GM12878 (cell line): ENCODE measurements around the gene ACVR1B. TPM values are rescaled to one million over a fixed set of nuclear protein-coding genes. Genes with fewer than 3 reads are reported as not detected.

ENCODE experiments used
- ATF7 ChIP-seq: fragments of 450-650 bp; IDR thresholded peaks from 2 replicates; pipeline ENCODE4 v1.6.1; 2016; ENCODE audit warnings: low read depth, mild to moderate bottlenecking
- BCL11A ChIP-seq: IDR thresholded peaks from 2 replicates; pipeline ENCODE4 v1.6.1; 2011; ENCODE audit warnings: low read depth, low read length
- BHLHE40 ChIP-seq, 2 experiments: fragments of 450-650 bp in 1 of 2; IDR thresholded peaks; 2 replicates each; pipeline ENCODE4 v1.6.1; 2011 to 2017; ENCODE audit warnings: low read depth in 2 of 2, borderline replicate concordance in 1 of 2, improper control_type of control experiment in 1 of 2, low read length in 1 of 2, mild to moderate bottlenecking in 1 of 2
- DPF2 ChIP-seq: fragments of 450-650 bp; IDR thresholded peaks from 2 replicates; pipeline ENCODE4 v1.6.1; 2017; ENCODE audit warnings: mild to moderate bottlenecking
- EGR1 ChIP-seq, 2 experiments: IDR thresholded peaks; 1 replicate in 1 of 2; 2 replicates in 1 of 2; pipeline ENCODE4 v1.6.1; 2011 to 2012; ENCODE audit warnings: low read depth in 2 of 2, low read length in 2 of 2, borderline replicate concordance in 1 of 2, mild to moderate bottlenecking in 1 of 2, moderate library complexity in 1 of 2
- EP300 ChIP-seq, 2 experiments: fragments of 150-350 bp in 1 of 2; IDR thresholded peaks; 2 replicates each; pipeline ENCODE4 v1.6.1; 2011 to 2012; ENCODE audit warnings: low read depth in 2 of 2, low read length in 2 of 2, borderline replicate concordance in 1 of 2, improper control_type of control experiment in 1 of 2, inconsistent platforms in 1 of 2; ENCODE audit not compliant: control insufficient read depth in 1 of 2
- HCFC1 ChIP-seq: fragments of 150-350 bp; IDR thresholded peaks from 2 replicates; pipeline ENCODE4 v1.6.1; 2014; ENCODE audit warnings: low read length
- IKZF1 ChIP-seq: fragments of 450-650 bp; conservative IDR thresholded peaks from 2 replicates; pipeline ENCODE4 v1.6.1; 2017; ENCODE audit warnings: antibody characterized with exemption, mild to moderate bottlenecking
- IKZF2 ChIP-seq, 2 experiments: fragments of 450-650 bp; IDR thresholded peaks; 2 replicates each; pipeline ENCODE4 v1.6.1; 2017; ENCODE audit warnings: mild to moderate bottlenecking in 2 of 2, moderate library complexity in 2 of 2
- MEF2B ChIP-seq: fragments of 450-650 bp; IDR thresholded peaks from 2 replicates; pipeline ENCODE4 v1.6.1; 2018; ENCODE audit warnings: mild to moderate bottlenecking, moderate library complexity; ENCODE audit not compliant: partially characterized antibody, poor library complexity, severe bottlenecking
- NBN ChIP-seq: fragments of 450-650 bp; IDR thresholded peaks from 2 replicates; pipeline ENCODE4 v1.6.1; 2016
- polyA plus RNA-seq, 11 experiments: library from polyadenylated mRNA; depleted of rRNA in 4 of 11; unstranded in 6 of 11; stranded (reverse) in 5 of 11; fragments of >200 nt; fragmentation: Nextera tagmentation in 4 of 11; fragmentation: Illumina TruSeq in 1 of 11; extraction: Ambion mirVana in 4 of 11; extraction: Trizol in 1 of 11; gene quantifications; 1 replicate in 1 of 11; 2 replicates in 10 of 11; pipeline versions ENCODE4 v1.2.1 to v1.2.3, GENCODE V29; 2011 to 2016; ENCODE audit warnings: inconsistent platforms in 2 of 11, missing spikeins in 2 of 11, low read depth in 1 of 11
- total RNA-seq, 4 experiments: library from RNA; depleted of rRNA in 3 of 4; stranded (reverse); fragments of >200 nt in 3 of 4; fragmentation: Illumina TruSeq in 1 of 4; extraction: Trizol in 1 of 4; gene quantifications; 2 replicates each; pipeline versions ENCODE4 v1.2.1 to v1.2.3, GENCODE V29; 2013 to 2021
- TF ChIP-seq, protein P1 (sequence below): IDR thresholded peaks from 2 replicates; pipeline ENCODE4 v1.6.1; 2012; ENCODE audit warnings: low read depth, low read length, improper control_type of control experiment
- TF ChIP-seq, protein P2 (sequence below): IDR thresholded peaks from 2 replicates; pipeline ENCODE4 v1.6.1; 2011; ENCODE audit warnings: low read depth, low read length, improper control_type of control experiment, borderline replicate concordance
- TF ChIP-seq, protein P3 (sequence below): fragments of 450-650 bp; IDR thresholded peaks from 2 replicates; pipeline ENCODE4 v1.6.1; 2016; ENCODE audit warnings: mild to moderate bottlenecking
- TF ChIP-seq, protein P4 (sequence below): fragments of 450-650 bp; IDR thresholded peaks from 2 replicates; pipeline ENCODE4 v1.6.1; 2017; ENCODE audit warnings: antibody characterized with exemption, mild to moderate bottlenecking, moderate library complexity
- TF ChIP-seq, protein P5 (sequence below): fragments of 450-650 bp; IDR thresholded peaks from 2 replicates; pipeline ENCODE4 v1.6.1; 2017; ENCODE audit warnings: borderline replicate concordance
- TF ChIP-seq, protein P6 (sequence below): fragments of 450-650 bp; IDR thresholded peaks from 2 replicates; pipeline ENCODE4 v1.6.1; 2017; ENCODE audit warnings: mild to moderate bottlenecking, moderate library complexity

The ACVR1B gene
- total and polyA plus RNA-seq, 10 of the 15 experiments (the other 5 are each of a cell fraction or from before 2014, with no cell fraction given), result 0.02 to 0.69 (median 0.16) TPM; not detected in 2

DNA sequence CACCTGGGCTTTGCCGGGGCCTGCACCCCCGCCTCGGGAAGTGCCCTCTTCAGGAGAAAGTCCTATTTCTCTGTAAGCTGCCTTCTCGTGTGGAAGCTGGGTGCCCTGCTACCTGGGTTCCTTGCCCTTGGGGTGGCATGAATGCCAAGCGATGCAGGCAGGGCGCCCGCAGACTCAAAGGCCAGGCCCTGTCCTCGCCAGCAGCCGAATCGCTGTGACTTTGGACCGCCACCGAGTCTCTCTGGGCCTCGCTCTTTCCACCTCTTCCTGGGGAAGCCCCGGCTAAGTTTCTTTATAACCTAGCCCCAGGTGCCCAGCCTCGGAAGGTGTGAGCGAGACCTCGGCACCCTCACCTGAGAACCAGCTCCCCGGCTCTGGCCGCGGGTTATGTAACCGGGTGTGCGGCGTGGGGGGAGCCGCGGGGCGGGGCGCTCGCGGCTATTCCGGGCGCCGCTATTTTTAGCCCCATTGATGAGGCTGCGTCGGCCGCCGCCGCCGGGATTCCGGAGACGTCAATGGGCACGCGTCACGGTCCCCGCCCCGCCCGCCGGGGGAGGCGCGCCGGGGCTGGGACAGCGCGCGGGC, 85.2 kb downstream of the ACVR1B start (continued):
- TF ChIP-seq, protein P1, sequence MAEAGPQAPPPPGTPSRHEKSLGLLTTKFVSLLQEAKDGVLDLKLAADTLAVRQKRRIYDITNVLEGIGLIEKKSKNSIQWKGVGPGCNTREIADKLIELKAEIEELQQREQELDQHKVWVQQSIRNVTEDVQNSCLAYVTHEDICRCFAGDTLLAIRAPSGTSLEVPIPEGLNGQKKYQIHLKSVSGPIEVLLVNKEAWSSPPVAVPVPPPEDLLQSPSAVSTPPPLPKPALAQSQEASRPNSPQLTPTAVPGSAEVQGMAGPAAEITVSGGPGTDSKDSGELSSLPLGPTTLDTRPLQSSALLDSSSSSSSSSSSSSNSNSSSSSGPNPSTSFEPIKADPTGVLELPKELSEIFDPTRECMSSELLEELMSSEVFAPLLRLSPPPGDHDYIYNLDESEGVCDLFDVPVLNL, result no peak
- TF ChIP-seq MEF2B, result peak; percentile 91
- peak in 1 of 2 experiments; percentile 43; a peak in 1 of 3 replicates for TF ChIP-seq EGR1 (IDR thresholded peaks at IDR 0.05; ENCODE audit: borderline replicate concordance in 1 of 2, low read depth in 2 of 2, low read length in 2 of 2)
- TF ChIP-seq ATF7, result peak; percentile 54; the same call in 1 of the 2 replicates
- TF ChIP-seq BHLHE40 (IDR thresholded peaks at IDR 0.05; ENCODE audit: borderline replicate concordance in 1 of 2, low read depth in 2 of 2, low read length in 1 of 2), result peak; percentile 87 to 94
- TF ChIP-seq BCL11A, result peak; percentile 41; the same call in 1 of the 2 replicates
- TF ChIP-seq, protein P2, sequence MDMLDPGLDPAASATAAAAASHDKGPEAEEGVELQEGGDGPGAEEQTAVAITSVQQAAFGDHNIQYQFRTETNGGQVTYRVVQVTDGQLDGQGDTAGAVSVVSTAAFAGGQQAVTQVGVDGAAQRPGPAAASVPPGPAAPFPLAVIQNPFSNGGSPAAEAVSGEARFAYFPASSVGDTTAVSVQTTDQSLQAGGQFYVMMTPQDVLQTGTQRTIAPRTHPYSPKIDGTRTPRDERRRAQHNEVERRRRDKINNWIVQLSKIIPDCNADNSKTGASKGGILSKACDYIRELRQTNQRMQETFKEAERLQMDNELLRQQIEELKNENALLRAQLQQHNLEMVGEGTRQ, result no peak
- TF ChIP-seq, protein P3, sequence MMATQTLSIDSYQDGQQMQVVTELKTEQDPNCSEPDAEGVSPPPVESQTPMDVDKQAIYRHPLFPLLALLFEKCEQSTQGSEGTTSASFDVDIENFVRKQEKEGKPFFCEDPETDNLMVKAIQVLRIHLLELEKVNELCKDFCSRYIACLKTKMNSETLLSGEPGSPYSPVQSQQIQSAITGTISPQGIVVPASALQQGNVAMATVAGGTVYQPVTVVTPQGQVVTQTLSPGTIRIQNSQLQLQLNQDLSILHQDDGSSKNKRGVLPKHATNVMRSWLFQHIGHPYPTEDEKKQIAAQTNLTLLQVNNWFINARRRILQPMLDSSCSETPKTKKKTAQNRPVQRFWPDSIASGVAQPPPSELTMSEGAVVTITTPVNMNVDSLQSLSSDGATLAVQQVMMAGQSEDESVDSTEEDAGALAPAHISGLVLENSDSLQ, result no peak
- TF ChIP-seq, protein P4, sequence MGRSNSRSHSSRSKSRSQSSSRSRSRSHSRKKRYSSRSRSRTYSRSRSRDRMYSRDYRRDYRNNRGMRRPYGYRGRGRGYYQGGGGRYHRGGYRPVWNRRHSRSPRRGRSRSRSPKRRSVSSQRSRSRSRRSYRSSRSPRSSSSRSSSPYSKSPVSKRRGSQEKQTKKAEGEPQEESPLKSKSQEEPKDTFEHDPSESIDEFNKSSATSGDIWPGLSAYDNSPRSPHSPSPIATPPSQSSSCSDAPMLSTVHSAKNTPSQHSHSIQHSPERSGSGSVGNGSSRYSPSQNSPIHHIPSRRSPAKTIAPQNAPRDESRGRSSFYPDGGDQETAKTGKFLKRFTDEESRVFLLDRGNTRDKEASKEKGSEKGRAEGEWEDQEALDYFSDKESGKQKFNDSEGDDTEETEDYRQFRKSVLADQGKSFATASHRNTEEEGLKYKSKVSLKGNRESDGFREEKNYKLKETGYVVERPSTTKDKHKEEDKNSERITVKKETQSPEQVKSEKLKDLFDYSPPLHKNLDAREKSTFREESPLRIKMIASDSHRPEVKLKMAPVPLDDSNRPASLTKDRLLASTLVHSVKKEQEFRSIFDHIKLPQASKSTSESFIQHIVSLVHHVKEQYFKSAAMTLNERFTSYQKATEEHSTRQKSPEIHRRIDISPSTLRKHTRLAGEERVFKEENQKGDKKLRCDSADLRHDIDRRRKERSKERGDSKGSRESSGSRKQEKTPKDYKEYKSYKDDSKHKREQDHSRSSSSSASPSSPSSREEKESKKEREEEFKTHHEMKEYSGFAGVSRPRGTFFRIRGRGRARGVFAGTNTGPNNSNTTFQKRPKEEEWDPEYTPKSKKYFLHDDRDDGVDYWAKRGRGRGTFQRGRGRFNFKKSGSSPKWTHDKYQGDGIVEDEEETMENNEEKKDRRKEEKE, result no peak
- TF ChIP-seq, protein P5, sequence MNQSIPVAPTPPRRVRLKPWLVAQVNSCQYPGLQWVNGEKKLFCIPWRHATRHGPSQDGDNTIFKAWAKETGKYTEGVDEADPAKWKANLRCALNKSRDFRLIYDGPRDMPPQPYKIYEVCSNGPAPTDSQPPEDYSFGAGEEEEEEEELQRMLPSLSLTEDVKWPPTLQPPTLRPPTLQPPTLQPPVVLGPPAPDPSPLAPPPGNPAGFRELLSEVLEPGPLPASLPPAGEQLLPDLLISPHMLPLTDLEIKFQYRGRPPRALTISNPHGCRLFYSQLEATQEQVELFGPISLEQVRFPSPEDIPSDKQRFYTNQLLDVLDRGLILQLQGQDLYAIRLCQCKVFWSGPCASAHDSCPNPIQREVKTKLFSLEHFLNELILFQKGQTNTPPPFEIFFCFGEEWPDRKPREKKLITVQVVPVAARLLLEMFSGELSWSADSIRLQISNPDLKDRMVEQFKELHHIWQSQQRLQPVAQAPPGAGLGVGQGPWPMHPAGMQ, result no peak
- peak; percentile 58 for TF ChIP-seq DPF2
- peak; percentile 53; the same call in 1 of the 2 replicates for TF ChIP-seq NBN
- TF ChIP-seq IKZF2 (IDR thresholded peaks at IDR 0.05), result peak; percentile 51 to 56; a peak in 2 of 4 replicates
- peak; percentile 30 to 77; a peak in 2 of 4 replicates for TF ChIP-seq EP300 (IDR thresholded peaks at IDR 0.05; ENCODE audit: borderline replicate concordance in 1 of 2, control insufficient read depth in 1 of 2, low read depth in 2 of 2, low read length in 2 of 2)
- TF ChIP-seq HCFC1, result no peak
- TF ChIP-seq, protein P6, sequence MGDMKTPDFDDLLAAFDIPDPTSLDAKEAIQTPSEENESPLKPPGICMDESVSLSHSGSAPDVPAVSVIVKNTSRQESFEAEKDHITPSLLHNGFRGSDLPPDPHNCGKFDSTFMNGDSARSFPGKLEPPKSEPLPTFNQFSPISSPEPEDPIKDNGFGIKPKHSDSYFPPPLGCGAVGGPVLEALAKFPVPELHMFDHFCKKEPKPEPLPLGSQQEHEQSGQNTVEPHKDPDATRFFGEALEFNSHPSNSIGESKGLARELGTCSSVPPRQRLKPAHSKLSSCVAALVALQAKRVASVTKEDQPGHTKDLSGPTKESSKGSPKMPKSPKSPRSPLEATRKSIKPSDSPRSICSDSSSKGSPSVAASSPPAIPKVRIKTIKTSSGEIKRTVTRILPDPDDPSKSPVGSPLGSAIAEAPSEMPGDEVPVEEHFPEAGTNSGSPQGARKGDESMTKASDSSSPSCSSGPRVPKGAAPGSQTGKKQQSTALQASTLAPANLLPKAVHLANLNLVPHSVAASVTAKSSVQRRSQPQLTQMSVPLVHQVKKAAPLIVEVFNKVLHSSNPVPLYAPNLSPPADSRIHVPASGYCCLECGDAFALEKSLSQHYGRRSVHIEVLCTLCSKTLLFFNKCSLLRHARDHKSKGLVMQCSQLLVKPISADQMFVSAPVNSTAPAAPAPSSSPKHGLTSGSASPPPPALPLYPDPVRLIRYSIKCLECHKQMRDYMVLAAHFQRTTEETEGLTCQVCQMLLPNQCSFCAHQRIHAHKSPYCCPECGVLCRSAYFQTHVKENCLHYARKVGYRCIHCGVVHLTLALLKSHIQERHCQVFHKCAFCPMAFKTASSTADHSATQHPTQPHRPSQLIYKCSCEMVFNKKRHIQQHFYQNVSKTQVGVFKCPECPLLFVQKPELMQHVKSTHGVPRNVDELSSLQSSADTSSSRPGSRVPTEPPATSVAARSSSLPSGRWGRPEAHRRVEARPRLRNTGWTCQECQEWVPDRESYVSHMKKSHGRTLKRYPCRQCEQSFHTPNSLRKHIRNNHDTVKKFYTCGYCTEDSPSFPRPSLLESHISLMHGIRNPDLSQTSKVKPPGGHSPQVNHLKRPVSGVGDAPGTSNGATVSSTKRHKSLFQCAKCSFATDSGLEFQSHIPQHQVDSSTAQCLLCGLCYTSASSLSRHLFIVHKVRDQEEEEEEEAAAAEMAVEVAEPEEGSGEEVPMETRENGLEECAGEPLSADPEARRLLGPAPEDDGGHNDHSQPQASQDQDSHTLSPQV, result 0 out of 2 replicates have a peak, but pooled peaks have one; percentile 48
- TF ChIP-seq IKZF1, result peak; percentile 84
